GM19468 (cell line): ENCODE results near the gene GAS2L2.
"Not testable (repeated sequence)": the region's sequence is repeated elsewhere in the genome, so short reads cannot be mapped to it uniquely, and the experiment has no call there.

ENCODE experiments used
- ATAC-seq: cut with Tn5 transposase; IDR thresholded peaks from one replicate; pipeline ENCODE4 v1.9.1; 2021; ENCODE audit warnings: mild to moderate bottlenecking, moderate library complexity, moderate number of reproducible peaks; ENCODE audit not compliant: unreplicated experiment; ENCODE audit errors: extremely low read depth

Gene GAS2L2

DNA sequence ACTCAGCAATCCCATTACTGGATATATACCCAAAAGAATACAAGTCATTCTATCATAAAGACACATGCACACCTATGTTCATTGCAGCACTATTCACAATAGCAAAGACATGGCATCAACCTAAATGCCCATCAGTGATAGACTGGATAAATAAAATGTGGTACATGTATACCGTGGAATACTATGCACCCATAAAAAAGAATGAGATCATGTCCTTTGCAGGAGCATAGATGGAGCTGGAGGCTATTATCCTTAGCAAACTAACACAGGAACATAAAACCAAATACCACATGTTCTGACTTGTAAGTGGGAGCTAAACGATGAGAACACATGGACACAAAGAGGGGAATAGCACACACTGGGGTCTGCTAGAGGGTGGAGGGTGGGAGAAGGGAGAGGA lies 49.7 kb downstream of the GAS2L2 start:
- ATAC-seq, result not testable (repeated sequence)

DNA sequence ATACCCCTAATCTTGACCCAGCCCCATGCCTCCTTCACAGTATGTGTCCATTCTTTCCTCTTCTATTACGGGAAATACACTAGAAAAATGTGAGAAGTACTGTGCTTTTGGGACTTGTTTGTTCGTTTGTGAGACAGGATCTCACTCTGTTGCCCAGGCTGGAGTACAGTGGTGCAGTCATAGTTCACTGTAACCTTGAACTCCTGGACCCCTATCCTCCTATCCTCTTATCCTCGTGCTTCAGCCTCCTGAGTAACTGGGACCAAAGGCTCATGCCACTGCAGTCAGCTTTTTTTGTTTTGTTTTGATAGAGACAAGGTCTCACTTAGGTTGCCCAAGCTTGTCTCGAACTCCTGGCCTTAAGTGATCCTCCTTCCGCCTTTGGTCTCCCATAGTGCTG lies 51.5 kb downstream of the GAS2L2 start:
- ATAC-seq, result no peak

DNA sequence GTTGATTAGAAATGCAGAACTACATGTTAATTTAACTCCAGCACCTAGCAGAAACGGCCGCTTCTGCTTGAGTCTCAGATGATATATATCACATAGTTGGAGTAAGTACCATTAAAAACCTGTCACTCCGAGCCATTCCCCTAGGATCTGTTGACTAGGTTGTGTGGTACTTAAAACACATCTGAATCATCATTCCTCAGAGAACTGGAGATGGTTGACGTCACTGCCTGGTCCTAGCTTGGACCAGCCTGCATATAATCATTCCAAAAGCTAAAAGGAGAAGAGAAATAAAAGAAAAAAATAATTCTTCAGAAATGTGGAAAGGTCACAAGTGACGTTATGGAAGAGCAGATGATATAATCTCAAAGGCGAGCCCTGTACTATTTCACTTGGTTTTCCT lies 52.9 kb downstream of the GAS2L2 start:
- ATAC-seq, result no peak

DNA sequence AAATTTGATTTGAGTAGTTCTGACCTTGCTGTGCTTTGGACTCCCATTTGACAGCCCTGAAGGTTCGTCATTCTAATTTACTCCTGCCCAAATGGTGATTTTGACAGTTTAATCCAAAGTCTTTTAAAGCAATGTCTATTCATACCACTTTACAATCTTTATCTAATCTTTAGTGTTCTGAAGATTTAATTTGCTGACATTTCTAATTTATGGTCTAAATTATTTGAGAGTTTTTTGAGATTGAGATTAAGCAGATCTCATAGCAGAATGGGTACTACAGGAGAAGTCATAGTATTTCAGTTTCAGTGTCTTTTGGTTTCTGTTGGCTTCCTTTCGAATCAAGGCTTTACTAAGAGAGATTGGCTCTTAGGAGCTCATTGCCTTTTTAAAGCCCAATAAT lies 54.2 kb downstream of the GAS2L2 start:
- ATAC-seq, result no peak

DNA sequence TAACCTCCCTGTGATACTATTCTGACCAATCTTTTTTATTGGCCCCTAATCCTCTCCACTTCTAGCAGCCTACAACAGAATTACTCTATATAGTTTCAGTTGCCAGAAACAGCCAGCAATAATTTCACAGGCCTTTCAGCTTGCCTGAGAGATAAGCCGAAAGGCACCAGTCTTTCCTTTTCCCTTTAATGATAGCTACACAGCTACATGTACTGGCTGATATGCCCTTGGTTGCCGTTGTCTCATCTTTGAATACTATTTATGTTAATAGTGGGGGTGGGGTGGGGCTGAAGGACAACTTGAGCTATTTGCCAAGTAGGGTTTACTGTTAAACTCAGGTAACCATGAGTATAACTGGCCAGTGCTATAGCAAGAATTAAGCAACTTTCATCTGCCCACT lies 57.4 kb downstream of the GAS2L2 start:
- no peak for ATAC-seq

DNA sequence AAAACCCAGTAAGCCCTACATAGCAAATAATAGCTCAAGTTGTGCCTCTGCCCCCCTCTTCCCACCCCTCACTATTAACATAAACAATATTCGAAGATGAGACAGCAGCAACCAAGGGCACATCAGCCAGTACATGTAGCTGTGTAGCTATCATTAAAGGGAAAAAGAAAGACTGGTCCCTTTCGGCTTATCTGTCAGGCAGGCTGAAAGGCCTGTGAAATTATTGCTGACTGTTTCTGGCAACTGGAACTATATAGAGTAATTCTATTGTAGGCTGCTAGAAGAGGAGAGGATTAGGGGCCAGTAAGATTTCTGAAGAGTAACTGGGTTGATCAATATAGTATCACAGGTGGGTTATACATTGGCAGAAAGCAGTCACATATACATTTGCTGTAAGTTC lies 58.1 kb downstream of the GAS2L2 start:
- ATAC-seq, result no peak
